Measurements from ENCODE around the gene HMHB1.
"Not testable (repeated sequence)": the region's sequence is repeated elsewhere in the genome, so short reads cannot be mapped to it uniquely, and the experiment has no call there.

Gene HMHB1

DNA sequence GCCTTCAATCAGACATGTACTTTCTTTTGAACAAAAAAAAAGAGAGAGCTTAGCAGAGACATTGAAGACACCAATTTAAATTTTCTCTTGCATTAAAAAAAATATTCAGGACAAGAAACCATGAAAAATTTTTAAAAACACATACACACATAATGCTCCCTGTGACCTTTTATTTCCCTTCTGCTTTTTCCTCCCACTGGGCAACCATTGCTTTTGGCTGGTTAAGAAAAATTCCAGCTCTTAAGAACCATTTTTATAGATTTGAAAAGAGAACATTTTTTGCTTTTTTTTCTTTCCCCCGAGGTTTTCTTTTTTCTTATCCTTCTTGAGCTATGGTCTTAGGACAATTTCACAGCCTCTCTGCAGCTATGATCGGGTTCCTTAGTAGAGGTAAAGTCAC lies 6.1 kb upstream of the HMHB1 start:
- no peak for DNase-seq

DNA sequence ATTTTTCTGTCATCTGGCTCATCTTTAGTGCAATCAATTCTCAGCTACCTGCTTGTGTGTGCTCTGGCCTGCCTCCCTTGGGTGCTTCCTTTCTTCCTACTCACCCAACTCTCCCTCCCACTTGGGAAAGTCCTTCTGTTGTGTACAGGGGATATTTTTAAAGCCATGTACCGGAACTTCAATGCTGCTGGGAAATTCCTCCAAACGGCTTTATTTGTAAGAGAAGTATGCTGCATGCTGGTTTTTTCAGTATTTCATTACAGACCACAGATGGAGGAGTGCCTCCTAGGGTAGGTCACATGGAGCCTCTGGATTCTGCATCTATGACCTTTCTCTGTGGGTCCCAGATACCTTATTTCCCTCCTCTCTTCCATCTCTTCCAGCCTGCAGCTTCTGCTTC lies 5.4 kb upstream of the HMHB1 start:
- DNase-seq = no peak

DNA sequence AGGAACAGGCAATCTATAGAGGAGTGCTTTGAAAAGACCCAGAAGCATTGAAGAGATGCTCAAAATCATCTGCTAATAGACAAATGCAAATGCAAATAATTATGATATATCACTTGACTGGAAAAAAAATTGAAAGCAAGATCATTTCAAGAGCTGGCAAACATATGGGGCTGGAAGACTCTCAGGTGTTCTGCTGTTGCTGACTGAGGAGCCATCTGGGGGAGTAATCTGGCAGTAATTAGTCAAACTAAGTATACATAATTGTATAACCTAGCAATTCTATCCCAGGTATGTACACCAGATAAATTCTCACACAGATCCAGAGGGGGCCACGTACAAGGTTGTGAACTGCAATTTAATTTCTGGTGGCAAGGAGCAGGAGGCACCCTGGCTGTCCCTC lies 4.6 kb upstream of the HMHB1 start:
- DNase-seq = no peak

DNA sequence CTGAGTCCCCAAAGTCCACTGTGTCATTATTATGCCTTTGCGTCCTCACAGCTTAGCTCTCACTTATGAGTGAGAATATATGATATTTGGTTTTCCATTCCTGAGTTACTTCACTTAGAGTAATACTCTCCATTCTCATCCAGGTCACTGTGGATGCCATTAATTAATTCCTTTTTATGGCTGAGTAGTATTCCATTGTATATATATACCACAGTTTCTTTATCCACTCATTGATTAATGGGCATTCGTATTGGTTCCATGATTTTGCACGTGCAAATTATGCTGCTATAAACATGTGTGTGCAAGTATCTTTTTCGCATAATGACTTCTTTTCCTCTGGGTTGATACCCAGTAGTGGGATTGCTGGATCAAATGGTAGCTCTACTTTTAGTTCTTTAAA lies 4.4 kb downstream of the HMHB1 start:
- not testable (repeated sequence) for DNase-seq

DNA sequence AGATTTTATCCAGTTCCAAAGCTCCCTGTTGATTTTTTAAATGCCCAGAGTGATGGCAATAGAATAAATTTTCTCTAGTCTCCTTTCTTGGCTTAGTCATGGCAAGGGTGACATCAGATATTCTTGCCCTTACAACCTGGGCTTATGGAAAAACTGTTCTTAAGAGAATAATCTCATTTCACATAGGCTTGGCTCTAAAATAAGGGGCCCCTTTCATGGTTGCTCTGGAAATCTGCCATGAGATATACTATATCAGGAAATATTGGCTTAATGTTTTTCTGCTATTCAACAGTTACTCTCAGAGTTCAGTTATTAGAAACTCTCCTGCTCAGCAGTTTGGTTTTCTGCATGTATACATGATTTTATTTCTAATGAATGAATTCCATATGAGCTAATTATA lies 7.8 kb downstream of the HMHB1 start:
- no peak for DNase-seq

DNA sequence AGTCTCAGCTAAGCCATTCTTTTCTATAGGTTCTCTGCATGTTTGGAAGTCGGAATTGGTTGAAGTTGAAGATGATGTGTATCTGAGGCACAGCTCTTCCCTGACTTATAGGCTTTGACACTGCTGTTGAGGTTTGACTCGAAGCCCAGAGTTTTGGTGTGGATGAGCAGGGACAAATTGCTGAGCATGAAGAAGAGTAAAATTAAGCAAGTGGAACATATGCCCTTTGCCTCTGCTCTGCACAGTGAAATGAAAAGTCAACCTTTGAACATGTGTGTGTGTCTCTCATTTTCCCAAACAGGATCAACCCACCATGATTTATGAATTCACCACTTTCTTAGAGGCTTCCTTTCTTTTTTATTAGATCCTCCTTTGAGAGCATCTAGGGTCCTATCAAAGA lies 8.5 kb downstream of the HMHB1 start:
- no peak for DNase-seq

DNA sequence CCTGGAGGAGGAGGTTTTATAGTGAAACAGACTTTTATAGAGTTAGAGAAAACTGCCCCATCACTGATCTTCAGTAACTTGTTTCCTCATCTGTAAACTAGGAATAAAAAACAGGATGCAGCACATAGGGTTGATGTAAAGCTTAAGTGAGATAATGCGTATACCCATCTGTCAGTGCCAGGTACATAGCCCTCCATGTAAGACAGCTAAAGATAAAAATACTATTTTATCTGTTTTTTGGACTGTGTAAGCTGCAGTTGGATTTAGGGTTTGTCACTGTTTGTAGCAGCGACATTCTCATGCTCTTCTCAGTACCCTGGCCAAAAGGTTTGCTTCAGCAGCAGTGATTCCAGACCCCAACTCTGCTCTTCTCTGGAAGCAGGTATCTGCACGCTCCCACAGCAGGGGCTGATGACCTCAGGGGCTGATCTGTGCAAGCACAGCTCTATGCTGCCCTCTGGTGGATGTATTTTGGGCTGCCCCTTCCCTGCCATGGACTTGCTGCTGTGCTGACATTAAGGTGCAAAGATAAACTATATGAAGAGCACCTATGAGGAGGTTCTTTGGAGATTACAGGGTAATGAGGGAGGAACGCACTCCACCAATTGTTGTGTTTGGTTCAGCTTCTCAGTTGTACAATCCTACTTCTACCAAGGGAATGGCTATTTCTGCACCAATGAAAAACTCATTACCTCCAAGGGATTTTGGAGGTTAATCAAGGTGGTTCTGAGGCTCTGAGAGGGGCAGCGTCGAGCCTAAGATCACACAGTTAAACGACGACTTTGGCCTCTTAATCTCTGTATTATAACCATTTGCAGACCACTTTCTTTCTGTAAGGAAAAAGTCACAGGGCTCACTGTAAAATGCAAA lies 13.1 kb downstream of the HMHB1 start:
- DNase-seq = no peak

DNA sequence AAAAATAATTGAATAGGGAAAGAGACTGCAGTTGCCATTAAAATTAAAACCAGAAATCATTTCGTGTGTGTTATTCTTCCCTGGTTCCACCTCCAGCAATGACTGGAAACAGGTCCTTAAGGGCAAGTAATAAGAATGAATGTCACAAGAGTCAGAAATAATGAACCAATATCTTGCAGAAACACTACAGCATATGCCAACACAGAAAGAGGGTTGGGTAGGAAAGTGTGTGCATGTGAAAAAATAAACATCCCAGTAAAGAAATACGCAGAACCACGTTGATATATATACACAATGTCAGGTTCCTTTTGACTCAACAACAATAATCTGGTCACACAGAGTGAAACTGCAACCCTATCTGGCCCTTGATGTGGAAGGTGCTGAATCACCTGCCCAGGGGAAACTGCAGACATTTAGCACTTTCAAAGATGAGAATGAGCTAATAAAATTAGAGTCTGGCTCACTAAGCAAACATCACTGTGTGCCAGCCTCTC lies 15.0 kb downstream of the HMHB1 start:
- DNase-seq = peak; percentile 43

DNA sequence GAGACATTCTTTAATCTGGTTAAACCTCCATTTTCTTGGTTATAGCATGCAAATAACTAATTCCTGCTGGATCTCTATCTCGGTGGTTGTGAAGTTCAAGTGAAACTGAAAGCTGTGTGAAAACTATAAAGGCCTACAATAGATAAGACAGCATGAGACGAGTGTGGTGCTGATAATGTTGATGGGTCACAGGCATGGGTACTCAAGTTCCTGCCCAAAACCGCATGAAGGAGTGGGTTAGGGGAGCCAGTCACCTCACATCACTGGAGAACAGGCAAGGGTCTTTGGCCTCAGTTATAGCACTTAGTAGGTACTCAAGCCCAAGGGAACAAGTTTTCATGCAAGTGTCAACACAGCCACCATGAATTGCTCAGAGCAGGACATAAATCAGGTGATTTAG lies 16.7 kb downstream of the HMHB1 start:
- no peak for DNase-seq

DNA sequence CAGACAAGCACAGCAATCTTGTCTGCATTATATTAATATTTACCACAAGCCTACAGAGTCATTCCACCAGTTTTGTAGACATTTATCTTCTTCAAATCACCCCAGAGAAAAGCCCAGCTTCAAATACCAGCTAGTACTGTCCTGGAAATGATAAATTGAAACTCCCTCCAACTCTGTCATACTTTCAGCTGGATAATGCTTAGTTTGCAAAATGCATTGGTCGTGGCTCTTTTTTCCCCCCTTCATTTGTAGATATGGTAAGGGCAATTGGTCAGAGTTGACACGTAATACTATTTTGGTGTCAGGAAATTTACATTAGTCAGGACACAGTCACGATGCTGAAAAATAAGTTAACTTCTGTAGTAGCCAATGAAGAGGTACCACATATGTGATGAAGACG lies 21.2 kb downstream of the HMHB1 start:
- no peak for DNase-seq

DNA sequence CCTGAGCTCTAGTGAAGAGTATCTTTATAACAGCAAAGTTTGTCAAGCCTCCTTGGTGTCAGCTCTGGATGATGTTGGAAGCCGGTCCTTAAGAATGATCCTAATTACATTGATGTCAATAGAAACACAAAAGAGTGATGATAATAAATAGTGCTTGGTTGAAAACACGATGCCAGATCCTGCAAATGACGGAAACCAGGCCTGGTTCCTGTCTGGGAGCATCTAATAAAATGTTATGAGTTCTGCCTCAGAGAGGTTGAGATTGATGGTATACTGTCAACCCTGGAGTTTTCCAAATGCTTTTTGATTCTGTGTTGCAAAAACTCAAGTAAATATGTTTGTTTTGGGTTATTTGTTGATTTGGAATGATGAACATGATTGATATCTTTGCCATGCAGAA lies 23.3 kb downstream of the HMHB1 start:
- DNase-seq = no peak

DNA sequence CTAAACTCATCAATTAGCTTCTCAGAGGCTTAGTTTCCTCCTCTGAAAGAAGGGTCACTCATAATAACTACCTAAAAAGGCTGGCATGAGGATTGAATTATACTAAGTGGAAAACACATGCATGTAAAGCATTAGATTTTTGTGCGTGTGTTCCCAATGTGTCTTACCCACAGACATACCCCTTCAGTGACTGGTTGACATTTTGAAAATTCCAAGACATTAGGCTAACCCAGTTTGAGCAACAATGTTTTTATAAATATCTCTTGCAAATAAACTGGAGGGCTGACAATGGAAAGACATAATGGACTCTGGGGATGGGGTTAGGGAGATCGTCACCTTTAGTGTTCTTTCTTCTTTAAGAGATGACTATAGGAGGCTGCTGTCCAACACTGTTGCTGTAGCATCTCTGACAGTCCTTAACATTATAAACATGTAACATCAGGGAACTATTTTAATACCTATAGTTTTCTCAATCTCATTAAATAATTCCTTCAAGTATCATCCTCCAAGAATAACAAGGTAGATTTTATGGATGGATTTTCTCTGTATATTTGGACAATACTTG lies 24.3 kb downstream of the HMHB1 start:
- no peak for DNase-seq

DNA sequence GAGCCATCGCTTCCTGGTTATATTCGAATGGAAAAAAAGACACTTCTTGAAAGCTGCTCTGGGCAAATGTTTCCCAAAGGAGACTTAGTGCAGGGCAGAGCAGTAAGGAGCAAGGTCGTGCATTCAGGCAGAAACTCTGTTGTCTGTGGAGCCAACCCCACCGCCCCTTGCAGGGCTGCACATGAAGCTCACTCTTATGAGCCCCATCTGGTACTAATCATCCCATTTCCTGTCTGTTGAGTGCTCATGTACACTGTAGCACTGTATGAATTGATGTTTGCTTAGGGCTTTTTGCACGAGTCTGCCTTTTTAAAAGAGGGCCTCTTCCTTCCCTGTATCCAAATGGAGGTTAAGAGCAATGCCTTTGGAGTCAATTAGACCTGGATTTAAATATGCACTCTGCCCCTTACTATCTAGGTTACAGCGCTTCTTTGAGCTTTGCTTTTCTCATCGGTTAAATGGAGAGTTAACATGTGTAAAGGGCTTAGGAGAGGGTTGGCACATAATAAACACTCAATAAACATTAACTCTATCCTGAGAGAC lies 25.4 kb downstream of the HMHB1 start:
- DNase-seq = no peak

DNA sequence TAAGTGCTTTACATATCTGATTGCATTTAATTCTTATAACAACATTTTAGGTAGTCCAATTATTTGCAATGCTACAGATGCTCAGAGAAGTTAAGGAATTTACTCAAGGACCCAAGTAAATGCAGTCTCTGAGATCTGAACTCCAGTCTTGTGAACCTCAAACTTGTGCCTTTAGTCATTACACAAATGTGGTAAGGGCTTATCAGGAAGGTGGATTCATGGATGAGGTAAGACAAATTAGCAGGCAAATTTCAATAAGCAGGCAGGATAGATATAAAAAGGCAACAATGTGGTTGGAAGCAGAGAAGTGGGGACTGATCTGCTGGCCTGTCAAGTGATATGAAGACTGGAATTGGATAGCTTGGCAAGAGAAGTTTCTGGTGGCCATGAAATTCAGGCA lies 29.5 kb downstream of the HMHB1 start:
- no peak for DNase-seq

DNA sequence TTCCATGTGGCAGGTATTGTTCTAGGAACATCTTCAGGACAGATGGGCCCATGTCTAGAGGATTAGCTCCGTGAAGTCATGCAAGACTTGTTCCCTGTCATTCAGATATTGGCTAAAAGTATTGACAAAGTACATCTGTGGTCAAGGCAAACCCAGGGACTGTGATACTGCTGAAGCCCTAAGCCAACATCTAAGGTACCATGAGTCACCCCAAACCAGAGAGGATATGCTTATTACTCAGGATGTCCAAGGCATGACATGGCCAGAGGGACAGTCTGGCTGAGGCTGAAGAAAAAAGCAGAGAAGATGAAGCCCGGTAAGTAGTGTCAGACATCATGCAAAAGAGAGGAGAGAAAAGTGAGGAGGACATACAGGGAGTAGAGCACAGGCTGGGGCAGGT lies 31.0 kb downstream of the HMHB1 start:
- no peak for DNase-seq

DNA sequence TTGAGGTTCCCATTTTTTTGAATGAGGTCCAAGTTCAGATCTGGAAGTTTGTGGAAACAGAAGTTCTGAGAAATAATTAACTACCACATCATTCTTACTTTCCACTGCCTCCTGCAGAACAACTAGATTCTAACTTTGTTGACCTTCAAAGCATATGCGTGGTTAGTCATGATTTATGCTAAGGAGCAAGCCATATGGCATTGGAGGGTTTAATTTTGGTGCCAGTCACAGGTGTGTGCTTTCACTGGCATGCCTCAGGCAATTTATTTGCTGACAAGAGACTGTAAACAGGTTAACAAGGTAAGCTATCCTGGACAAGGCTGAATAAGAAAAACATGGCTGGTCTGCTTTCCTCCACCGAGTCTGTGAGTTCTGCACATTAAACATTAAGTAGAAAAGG lies 31.5 kb downstream of the HMHB1 start:
- DNase-seq = peak; percentile 3

DNA sequence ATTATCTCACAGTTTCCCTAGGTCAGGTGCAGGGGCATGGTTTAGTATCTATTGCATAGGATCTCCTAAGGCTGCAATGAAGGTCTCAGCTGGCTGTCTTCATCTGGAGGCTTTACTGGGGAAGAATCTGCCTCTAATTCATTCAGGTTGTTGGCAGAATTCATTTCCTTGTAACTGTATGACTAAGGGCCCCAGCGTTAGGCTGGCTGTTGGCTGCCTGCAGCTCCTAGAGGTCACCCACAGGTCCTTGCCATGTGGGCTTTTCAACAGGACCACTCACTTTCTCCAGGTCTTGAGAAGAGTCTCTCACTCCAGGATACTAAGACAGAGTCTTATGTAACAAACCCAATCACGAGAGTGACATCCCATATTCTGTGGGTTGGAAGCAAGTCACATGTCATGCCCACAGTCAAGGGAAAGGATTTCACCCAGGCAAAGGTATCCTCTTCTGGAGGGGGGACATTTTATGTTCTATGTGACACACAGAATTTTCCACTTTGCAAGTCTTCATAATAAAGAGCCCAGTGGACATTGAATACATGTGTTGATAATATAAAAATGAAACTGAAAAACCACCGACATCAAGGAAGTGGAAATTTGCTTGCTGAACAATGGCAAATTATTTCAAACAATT lies 38.2 kb downstream of the HMHB1 start:
- DNase-seq = no peak

DNA sequence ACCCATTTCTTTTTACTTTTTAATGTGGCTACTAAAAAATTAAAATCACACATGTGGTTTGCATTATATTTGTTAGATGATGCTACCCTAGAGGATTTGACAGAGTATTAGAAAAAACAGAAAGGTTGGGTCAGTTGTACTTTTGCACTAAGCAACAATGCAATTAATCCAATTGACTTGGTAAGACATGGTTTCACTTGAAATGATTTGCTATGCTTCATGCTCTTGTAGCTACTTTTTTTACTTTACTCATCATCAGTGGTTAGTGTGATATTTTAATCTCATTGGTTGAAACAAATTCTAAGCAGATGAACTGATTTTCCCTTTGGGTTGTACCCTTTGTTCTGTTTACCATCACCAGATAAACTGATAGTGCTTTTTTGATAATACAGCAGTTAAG lies 39.4 kb downstream of the HMHB1 start:
- DNase-seq = no peak

DNA sequence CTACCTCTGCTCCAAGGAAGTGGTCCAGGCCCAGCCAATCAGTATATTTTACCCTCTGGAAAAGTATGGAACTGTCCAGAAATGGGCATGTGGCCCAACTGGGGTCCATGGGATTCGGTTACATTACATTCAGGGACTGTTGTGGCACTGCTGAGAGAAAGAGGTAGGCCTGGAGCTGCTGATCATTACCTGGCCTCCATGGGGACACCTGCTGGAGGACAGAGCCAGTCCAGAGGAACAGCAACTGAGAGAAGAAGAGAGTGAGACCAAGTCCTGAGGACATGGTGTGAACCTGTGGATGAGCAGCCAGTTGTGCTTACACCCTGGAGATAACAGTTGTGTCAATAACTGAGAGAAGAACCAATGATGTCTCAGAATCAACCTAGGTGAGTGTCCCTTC lies 48.2 kb downstream of the HMHB1 start:
- no peak for DNase-seq

DNA sequence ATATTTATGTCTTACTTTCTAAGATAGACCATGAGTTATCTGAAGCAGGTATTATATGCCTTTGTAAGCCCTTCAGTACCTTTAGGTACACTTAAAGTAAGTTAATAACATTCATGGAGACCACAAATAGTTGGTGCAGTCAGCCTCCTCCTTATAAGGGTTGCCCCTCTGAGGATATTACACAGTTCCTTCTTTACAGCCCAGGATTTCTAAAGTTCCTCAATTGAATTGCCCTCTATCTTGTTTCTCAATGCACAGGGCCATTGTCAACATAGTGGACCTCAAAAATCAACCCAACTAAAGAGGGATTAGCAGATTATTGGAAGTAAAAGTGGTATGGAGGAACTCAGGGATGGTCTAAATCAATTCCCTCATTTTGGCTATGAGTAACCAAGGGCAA lies 50.3 kb downstream of the HMHB1 start:
- DNase-seq = no peak

DNA sequence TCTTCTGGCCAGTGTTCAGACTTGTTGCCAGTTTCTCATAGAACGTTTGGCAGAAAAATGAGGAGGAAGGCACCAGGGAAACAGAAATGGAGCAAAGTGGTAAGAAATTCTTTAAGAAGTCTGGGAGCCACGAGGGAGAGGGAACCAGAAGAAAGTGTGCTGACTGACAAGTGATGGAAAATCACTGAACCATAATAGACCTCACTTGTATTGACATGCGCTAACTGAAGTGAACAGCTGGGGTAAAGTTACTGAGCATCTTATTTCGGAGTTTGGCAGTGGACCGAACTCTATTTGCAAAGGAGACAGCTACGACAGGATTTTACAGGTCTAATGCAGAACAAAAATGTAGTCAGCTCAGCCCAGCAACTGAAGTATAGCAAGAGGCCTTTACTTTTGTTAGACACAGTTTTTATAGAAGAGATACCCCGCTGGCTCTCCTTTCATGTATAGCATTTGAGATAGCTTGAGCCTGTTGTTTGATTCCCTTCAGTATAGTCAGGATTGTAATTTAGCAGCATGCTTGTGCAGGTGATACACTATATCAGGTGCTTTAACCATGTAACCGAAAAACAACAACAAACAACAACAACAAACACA lies 53.6 kb downstream of the HMHB1 start:
- peak; percentile 18 for DNase-seq
